Right atrium auricular region (tissue), 2 donors: ENCODE results near the gene PNO1. TPM values are rescaled to one million over a fixed set of nuclear protein-coding genes. Genes with fewer than 3 reads are reported as not detected.

Experiments
- DNase-seq: peaks from one replicate; pipeline ENCODE4 v3.0.0-alpha.2; 2019; ENCODE audit warnings: low spot score
- H3K27ac ChIP-seq, 2 donors: fragments of 200-600 bp; sonication (generic); 1 replicate in 1 of 2; 2 replicates in 1 of 2; pipeline ENCODE4 v1.5.1; 2016 to 2019
- H3K27me3 ChIP-seq, 2 donors: fragments of 200-600 bp; sonication (generic); one replicate each; pipeline versions ENCODE4 v1.5.1 to v1.6.0; 2017 to 2019
- H3K36me3 ChIP-seq: fragments of 200-600 bp; sonication (generic); one replicate; pipeline ENCODE4 v1.5.1; 2016
- H3K4me1 ChIP-seq, 2 donors: fragments of 200-600 bp; sonication (generic); one replicate each; pipeline versions ENCODE4 v1.5.1 to v1.6.0; 2017 to 2019
- H3K4me3 ChIP-seq, 2 donors: fragments of 200-600 bp; sonication (generic); 1 replicate in 1 of 2; 2 replicates in 1 of 2; pipeline ENCODE4 v1.5.1; 2017 to 2019; ENCODE audit warnings: mild to moderate bottlenecking in 1 of 2, moderate library complexity in 1 of 2
- H3K9me3 ChIP-seq, 2 donors: fragments of 200-600 bp; sonication (generic); one replicate each; pipeline ENCODE4 v1.5.1; 2019
- total RNA-seq, 2 donors: library from RNA; depleted of rRNA; stranded (reverse); fragments of >200 nt; gene quantifications; one replicate each; pipeline ENCODE4 v1.1.0, GENCODE V29; 2016
- TF ChIP-seq, protein P1 (sequence below), 2 donors: fragments of 200-600 bp; sonication (generic); IDR thresholded peaks; one replicate each; pipeline ENCODE4 v1.5.1; 2019; ENCODE audit warnings: antibody characterized with exemption in 2 of 2

The PNO1 gene
- total RNA-seq, 2 donors from 2014 or later = 8.7 to 12.0 TPM

DNA sequence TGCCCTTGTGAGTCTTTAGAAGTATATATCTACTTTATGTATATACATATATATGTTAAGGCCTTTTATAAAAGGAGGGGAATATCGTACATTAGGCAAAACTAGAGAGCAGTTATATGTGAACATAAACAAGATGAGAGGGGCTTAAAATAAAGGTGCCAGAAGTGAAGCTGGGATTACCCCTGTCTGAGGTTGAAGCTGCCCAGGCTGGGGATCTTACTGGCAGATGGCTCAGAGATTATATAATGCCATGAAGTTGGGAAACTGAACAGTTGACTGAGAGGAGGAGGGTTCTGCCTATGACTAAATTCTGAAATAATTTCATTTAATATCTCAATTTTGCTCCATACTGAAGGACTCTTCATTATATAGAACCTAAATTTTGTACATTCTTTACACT lies 6.0 kb downstream of the PNO1 start:
- DNase-seq = no peak
- no peaks in the 10 kb centered on the region for H3K9me3 ChIP-seq
- peaks cover 0 to 11% of the 10 kb centered on the region in 2 donors for H3K4me1 ChIP-seq
- H3K4me3 ChIP-seq = no peak overlapping the region
- peaks cover 68% of the 10 kb centered on the region for H3K36me3 ChIP-seq
- H3K27ac ChIP-seq = no peak overlapping the region
- no peaks in the 10 kb centered on the region for H3K27me3 ChIP-seq
- TF ChIP-seq, protein P1, sequence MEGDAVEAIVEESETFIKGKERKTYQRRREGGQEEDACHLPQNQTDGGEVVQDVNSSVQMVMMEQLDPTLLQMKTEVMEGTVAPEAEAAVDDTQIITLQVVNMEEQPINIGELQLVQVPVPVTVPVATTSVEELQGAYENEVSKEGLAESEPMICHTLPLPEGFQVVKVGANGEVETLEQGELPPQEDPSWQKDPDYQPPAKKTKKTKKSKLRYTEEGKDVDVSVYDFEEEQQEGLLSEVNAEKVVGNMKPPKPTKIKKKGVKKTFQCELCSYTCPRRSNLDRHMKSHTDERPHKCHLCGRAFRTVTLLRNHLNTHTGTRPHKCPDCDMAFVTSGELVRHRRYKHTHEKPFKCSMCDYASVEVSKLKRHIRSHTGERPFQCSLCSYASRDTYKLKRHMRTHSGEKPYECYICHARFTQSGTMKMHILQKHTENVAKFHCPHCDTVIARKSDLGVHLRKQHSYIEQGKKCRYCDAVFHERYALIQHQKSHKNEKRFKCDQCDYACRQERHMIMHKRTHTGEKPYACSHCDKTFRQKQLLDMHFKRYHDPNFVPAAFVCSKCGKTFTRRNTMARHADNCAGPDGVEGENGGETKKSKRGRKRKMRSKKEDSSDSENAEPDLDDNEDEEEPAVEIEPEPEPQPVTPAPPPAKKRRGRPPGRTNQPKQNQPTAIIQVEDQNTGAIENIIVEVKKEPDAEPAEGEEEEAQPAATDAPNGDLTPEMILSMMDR (IDR thresholded peaks at IDR 0.05) = no peak

DNA sequence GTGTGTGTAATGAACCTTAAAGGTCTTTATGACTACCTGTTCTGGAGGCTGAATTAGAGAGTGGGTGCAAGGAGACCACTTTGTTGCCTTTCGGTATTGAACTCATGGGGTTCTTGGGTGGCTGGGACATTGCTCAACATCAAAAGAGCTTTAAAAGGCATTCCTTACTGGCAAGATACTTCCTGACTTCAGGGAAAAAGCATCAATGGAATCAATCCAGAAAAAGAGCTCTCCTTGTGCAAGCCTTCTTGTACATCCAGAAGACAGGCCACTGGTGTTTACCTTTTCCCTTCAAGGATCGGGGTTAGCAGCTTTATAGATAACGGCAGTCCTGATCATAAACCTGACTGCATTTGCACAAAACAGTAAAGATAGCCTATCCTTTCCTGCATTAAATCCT lies 9.5 kb downstream of the PNO1 start:
- peaks cover 49% of the 10 kb centered on the region for H3K36me3 ChIP-seq
- H3K27ac ChIP-seq = no peak overlapping the region
- H3K4me1 ChIP-seq = no peaks in the 10 kb centered on the region
- no peak overlapping the region for H3K4me3 ChIP-seq
- TF ChIP-seq, protein P1 (IDR thresholded peaks at IDR 0.05) = no peak
- DNase-seq = no peak
- no peaks in the 10 kb centered on the region for H3K27me3 ChIP-seq
- H3K9me3 ChIP-seq = no peaks in the 10 kb centered on the region

GRCh38 chr2:68169308-68169707 lies 11.6 kb downstream of the PNO1 start:
- no peaks in the 10 kb centered on the region for H3K9me3 ChIP-seq
- no peak overlapping the region for H3K27ac ChIP-seq
- no peak overlapping the region for H3K4me3 ChIP-seq
- DNase-seq = no peak
- H3K27me3 ChIP-seq = no peaks in the 10 kb centered on the region
- peaks cover 32% of the 10 kb centered on the region for H3K36me3 ChIP-seq
- TF ChIP-seq, protein P1 (IDR thresholded peaks at IDR 0.05) = no peak
- H3K4me1 ChIP-seq = no peaks in the 10 kb centered on the region

DNA sequence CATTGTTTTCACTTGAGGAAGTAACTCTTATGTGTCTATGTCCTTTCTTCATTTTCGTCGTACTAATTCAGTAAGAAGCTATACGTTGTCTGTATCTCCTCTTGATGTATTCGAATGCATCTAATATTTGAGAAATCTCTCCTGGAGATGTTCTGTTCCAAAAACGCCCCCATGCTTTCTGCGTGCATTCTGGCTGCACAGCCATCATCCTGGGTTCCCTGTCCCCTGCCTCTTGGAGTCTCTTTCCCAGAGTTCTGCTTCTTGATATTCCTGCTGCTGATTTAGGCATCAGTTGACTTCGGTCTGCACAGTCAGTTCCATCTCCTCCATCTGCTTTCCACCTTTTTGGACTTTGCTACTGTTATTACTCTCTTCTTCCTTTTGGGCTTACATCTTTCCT lies 13.5 kb downstream of the PNO1 start:
- DNase-seq = no peak
- H3K36me3 ChIP-seq = peaks cover 32% of the 10 kb centered on the region
- H3K4me1 ChIP-seq = no peaks in the 10 kb centered on the region
- H3K4me3 ChIP-seq = no peak overlapping the region
- no peak overlapping the region for H3K27ac ChIP-seq
- TF ChIP-seq, protein P1 (IDR thresholded peaks at IDR 0.05) = no peak
- no peaks in the 10 kb centered on the region for H3K27me3 ChIP-seq
- H3K9me3 ChIP-seq = no peaks in the 10 kb centered on the region

DNA sequence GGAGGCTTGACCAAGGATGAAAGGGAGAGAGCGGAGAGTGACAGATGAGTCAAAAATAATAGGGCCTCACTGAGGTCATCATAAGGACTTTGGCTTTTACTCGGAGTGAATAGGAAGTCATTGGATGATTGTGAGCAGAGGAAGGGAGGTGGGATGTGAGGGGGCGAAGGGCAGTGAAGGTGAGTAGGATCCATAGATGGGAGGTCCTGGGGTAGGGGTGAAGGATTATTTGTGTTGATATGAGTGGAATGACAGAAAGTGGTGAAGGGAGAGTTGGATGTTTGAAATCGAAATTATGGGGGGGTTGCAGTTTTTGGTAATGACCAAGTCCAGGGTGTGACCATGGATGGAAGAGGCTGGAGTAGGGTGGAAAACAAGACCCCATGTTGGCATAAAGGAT lies 14.0 kb downstream of the PNO1 start:
- no peak for DNase-seq
- Histone ChIP-seq H3K9me3 (no peaks in the 10 kb centered on the region), H3K27me3 (no peaks in the 10 kb centered on the region), H3K4me1 (no peaks in the 10 kb centered on the region), H3K27ac (no peak overlapping the region), H3K4me3 (no peak overlapping the region), H3K36me3 (peaks cover 27% of the 10 kb centered on the region)
- TF ChIP-seq, protein P1 (IDR thresholded peaks at IDR 0.05) = no peak

DNA sequence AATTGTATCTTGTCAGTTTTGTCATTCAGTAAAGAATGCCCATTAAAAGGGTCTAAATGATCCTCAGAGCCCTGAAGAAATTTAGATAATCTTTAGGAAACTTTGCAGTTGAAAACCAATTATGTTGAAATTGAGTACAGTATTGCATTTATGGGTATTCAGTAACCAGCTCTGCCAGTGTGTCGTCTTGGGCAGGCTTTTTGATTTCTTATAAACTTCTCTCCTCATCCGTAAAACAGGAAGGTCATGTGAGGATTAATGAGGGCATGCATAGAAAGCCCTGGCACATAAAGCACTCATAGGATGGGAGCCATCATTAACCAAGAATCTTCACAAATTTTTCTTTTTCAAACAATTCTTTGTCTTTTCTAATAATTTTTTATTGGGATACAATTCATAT lies 14.8 kb downstream of the PNO1 start:
- H3K27me3 ChIP-seq = no peaks in the 10 kb centered on the region
- peaks cover 19% of the 10 kb centered on the region for H3K36me3 ChIP-seq
- no peak for DNase-seq
- TF ChIP-seq, protein P1 (IDR thresholded peaks at IDR 0.05) = no peak
- no peak overlapping the region for H3K27ac ChIP-seq
- no peaks in the 10 kb centered on the region for H3K4me1 ChIP-seq
- H3K4me3 ChIP-seq = no peak overlapping the region
- H3K9me3 ChIP-seq = no peaks in the 10 kb centered on the region
